Ovary (tissue), 3 donors: ENCODE measurements around the gene CACNG5.

ENCODE experiments used
- EP300 ChIP-seq: sonication (generic); formaldehyde crosslinking; IDR thresholded peaks from one replicate; pipeline ENCODE4 v1.6.1; 2017; ENCODE audit warnings: antibody characterized with exemption
- POLR2A ChIP-seq: fragments of 450-650 bp; IDR thresholded peaks from one replicate; pipeline ENCODE4 v1.6.1; 2017; ENCODE audit warnings: antibody characterized with exemption, mild to moderate bottlenecking, moderate library complexity
- TF ChIP-seq, protein P1 (sequence below), 3 donors: fragments of 450-650 bp in 2 of 3; fragments of 200-600 bp in 1 of 3; IDR thresholded peaks; one replicate each; pipeline versions ENCODE4 v1.5.1 to v1.8.0; 2016 to 2022; ENCODE audit warnings: antibody characterized with exemption in 3 of 3, mild to moderate bottlenecking in 1 of 3
- donor health status: DM: no; HTN: no; CAD: no.

DNA sequence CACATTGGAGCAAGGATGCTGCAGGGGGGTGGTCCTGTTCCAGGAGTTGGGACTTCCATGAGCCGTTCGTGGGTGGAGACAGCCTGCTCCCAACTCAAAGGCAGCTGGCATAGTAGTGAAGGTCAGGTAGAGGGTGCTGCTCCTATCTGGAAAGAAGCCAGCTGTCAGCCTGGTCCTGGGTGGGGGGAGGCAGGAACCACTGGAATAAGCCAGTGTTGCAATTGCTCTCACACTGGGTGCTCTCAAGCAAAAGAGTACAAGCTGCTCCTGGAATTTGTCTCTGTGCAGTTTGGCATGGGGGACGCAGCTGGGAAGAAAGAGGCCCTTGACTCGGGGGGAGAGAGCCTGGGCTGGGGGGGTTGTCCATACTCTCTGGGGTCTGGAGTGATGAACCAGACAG, 8.7 kb downstream of the CACNG5 start:
- TF ChIP-seq, protein P1, sequence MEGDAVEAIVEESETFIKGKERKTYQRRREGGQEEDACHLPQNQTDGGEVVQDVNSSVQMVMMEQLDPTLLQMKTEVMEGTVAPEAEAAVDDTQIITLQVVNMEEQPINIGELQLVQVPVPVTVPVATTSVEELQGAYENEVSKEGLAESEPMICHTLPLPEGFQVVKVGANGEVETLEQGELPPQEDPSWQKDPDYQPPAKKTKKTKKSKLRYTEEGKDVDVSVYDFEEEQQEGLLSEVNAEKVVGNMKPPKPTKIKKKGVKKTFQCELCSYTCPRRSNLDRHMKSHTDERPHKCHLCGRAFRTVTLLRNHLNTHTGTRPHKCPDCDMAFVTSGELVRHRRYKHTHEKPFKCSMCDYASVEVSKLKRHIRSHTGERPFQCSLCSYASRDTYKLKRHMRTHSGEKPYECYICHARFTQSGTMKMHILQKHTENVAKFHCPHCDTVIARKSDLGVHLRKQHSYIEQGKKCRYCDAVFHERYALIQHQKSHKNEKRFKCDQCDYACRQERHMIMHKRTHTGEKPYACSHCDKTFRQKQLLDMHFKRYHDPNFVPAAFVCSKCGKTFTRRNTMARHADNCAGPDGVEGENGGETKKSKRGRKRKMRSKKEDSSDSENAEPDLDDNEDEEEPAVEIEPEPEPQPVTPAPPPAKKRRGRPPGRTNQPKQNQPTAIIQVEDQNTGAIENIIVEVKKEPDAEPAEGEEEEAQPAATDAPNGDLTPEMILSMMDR (IDR thresholded peaks at IDR 0.05): no peak
- no peak for TF ChIP-seq POLR2A
- TF ChIP-seq EP300: no peak
